ENCODE data around the gene FER. TPM values are rescaled to one million over a fixed set of nuclear protein-coding genes. Genes with fewer than 3 reads are reported as not detected.

The FER gene
- total and polyA plus RNA-seq, 2 of the 8 experiments (the other 6 are each of a cell fraction or from before 2014, with no cell fraction given) = 1.3 to 15.8 TPM

DNA sequence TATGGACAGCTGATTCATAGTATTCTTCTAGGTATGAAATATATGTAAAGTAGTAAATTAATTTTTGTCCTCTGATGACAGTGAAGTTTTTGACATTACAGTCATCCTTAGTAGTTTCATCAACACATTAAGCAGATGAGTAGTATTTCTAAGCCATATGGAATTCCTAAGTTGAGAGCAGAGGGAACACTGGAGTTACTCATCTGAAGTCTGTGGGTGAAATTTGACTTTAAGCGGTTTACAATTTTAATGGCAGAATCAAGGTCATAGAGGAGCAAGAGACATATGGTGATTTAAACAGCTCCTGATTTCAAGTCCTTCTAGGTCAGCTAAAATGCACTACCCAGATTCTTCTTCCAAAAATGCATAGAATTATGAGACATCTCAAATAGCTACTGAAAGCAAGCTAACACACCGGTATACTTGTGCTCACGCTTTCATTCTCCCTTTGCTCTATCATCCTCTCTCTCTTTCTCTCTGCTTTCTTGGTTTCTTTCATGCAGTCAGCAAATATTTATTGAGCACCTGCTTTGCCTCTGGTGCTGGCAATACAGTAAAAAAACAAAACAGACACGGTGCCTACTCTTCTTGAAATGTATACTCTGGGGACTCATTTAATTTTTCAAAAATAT is 235.9 kb downstream of the FER start (continued):
- no peak for TF ChIP-seq CBX8 (IDR thresholded peaks at IDR 0.05; ENCODE audit: borderline replicate concordance, low read depth, low read length)
- TF ChIP-seq NANOG (IDR thresholded peaks at IDR 0.05; ENCODE audit: insufficient read depth, low read depth, low read length, poor library complexity, severe bottlenecking) = no peak
- TF ChIP-seq RBBP5 (IDR thresholded peaks at IDR 0.05; ENCODE audit: borderline replicate concordance, low read depth, low read length) = no peak
- TF ChIP-seq, protein P1, sequence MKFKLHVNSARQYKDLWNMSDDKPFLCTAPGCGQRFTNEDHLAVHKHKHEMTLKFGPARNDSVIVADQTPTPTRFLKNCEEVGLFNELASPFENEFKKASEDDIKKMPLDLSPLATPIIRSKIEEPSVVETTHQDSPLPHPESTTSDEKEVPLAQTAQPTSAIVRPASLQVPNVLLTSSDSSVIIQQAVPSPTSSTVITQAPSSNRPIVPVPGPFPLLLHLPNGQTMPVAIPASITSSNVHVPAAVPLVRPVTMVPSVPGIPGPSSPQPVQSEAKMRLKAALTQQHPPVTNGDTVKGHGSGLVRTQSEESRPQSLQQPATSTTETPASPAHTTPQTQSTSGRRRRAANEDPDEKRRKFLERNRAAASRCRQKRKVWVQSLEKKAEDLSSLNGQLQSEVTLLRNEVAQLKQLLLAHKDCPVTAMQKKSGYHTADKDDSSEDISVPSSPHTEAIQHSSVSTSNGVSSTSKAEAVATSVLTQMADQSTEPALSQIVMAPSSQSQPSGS (IDR thresholded peaks at IDR 0.05; ENCODE audit: low read length) = no peak
